ENCODE results near the gene SLC12A6.
"Not testable (repeated sequence)": the region's sequence is repeated elsewhere in the genome, so short reads cannot be mapped to it uniquely, and the experiment has no call there.

Gene SLC12A6

GRCh38 chr15:34203936-34204335, 133.6 kb downstream of the SLC12A6 start:
- no peak for DNase-seq (ENCODE audit: low spot score)

- DNase-seq (ENCODE audit: low spot score), result no peak
Observed at GRCh38 chr15:34203305-34203704, 134.3 kb downstream of the SLC12A6 start.

GRCh38 chr15:34193272-34193671, 144.3 kb downstream of the SLC12A6 start:
- not testable (repeated sequence) for DNase-seq (ENCODE audit: low spot score)

- no peak for DNase-seq (ENCODE audit: low spot score)
Observed at GRCh38 chr15:34188711-34189110, 148.9 kb downstream of the SLC12A6 start.

- DNase-seq (ENCODE audit: low spot score), result no peak
Observed at GRCh38 chr15:34185666-34186065, 151.9 kb downstream of the SLC12A6 start.

GRCh38 chr15:34182942-34183341, 154.6 kb downstream of the SLC12A6 start:
- DNase-seq (ENCODE audit: low spot score), result no peak

Small RNA genes within 50 kb of the gene (small RNA-seq; reads per million reads assigned to genes)
- gene MIR1233-1 (0 reads per million in 2 experiments), gene RF00019 (0 reads per million in 2 experiments)

Measured in SK-N-DZ (cell line).